Measurements from ENCODE around the gene QRFP. TPM values are rescaled to one million over a fixed set of nuclear protein-coding genes. Genes with fewer than 3 reads are reported as not detected.

Gene QRFP
- total and polyA plus RNA-seq, 2 of the 8 experiments (the other 6 are each of a cell fraction or from before 2014, with no cell fraction given), result not detected

- ChIA-PET POLR2A (ENCODE audit: partially characterized antibody) (no interaction called here), CTCF (ENCODE audit: partially characterized antibody) (interaction anchor here (0.6 to 3.7 kb wide), 11 partner anchors 14 to 1605 kb away, joined by 3 to 14 read pairs (median 3); no protein-coding TSS in a partner anchor)
- Histone ChIP-seq H2AK5ac (ENCODE audit: low read depth, low read length) (no peak overlapping the region), H4K91ac (replicated peaks; ENCODE audit: insufficient read length, low read length) (no peak overlapping the region), H3K23ac (ENCODE audit: insufficient read length) (no peak overlapping the region), H2BK5ac (ENCODE audit: low read depth, low read length) (no peak overlapping the region), H3K14ac (ENCODE audit: insufficient read length) (no peak overlapping the region), H2BK120ac (replicated peaks; ENCODE audit: low read depth, low read length) (no peak overlapping the region), H3K4me3 (ENCODE audit: extremely low read depth in 1 of 4, insufficient read depth in 2 of 4, low read depth in 3 of 4, low read length in 4 of 4) (no peak overlapping the region), H3K4me1 (replicated peaks in 1 of 4; ENCODE audit: control insufficient read depth in 3 of 4, insufficient read depth in 4 of 4, low read length in 3 of 4) (peaks cover 0 to 18% (median 8%) of the 10 kb centered on the region in 4 experiments; a peak in 6 of 7 replicates), H3K27ac (ENCODE audit: low read depth, low read length) (no peak overlapping the region), H4K5ac (ENCODE audit: insufficient read length, low read depth, low read length) (no peak overlapping the region), H3K79me2 (ENCODE audit: control insufficient read depth in 1 of 2, insufficient read depth in 2 of 2, low read length in 2 of 2) (no peaks in the 10 kb centered on the region), H3K27me3 (replicated peaks in 1 of 4; ENCODE audit: control insufficient read depth in 3 of 4, extremely low read depth in 1 of 4, insufficient read depth in 3 of 4, low read length in 3 of 4) (no peaks in the 10 kb centered on the region), H3K4ac (replicated peaks; ENCODE audit: insufficient read length, low read depth, low read length) (no peak overlapping the region), H2BK20ac (ENCODE audit: low read length) (no peak overlapping the region), H2AFZ (ENCODE audit: low read length) (no peak overlapping the region), H2BK15ac (ENCODE audit: low read length) (no peak overlapping the region), H3K56ac (replicated peaks; ENCODE audit: insufficient read length, low read depth, low read length) (no peak overlapping the region), H3K4me2 (ENCODE audit: insufficient read depth in 1 of 2, low read depth in 2 of 2, low read length in 2 of 2) (no peak overlapping the region), H3K23me2 (ENCODE audit: low read depth, low read length) (no peaks in the 10 kb centered on the region), H2BK12ac (ENCODE audit: low read depth, low read length) (no peak overlapping the region), H3K36me3 (ENCODE audit: control insufficient read depth in 2 of 4, insufficient read depth in 4 of 4, low read length in 3 of 4) (no peaks in the 10 kb centered on the region), H3K9ac (replicated peaks in 1 of 4; ENCODE audit: extremely low read depth in 1 of 4, low read depth in 3 of 4, low read length in 3 of 4) (no peak overlapping the region), H3K18ac (ENCODE audit: extremely low read depth, low read length) (peak overlapping the region; percentile 13), H4K20me1 (replicated peaks in 1 of 2; ENCODE audit: control insufficient read depth in 1 of 2, insufficient read depth in 2 of 2, low read length in 2 of 2) (no peaks in the 10 kb centered on the region), H3K79me1 (ENCODE audit: low read depth, low read length) (no peaks in the 10 kb centered on the region), H3K9me3 (ENCODE audit: insufficient read depth in 2 of 2, low read depth in 1 of 2, low read length in 1 of 2) (no peaks in the 10 kb centered on the region), H4K8ac (ENCODE audit: extremely low read depth, insufficient read depth, low read length) (no peak overlapping the region; the same call in 1 of the 2 replicates)
- DNase-seq (ENCODE audit: low read depth in 1 of 2, low spot score in 2 of 2) (no peak), FAIRE-seq (no peak)
- 77% methylated on average over 9 of the region's 14 CpGs; no CpG with 5 or more reads in 1 of the 2 experiments for WGBS, 2 experiments (ENCODE audit: extremely low coverage in 1 of 2, insufficient coverage in 1 of 2, insufficient read length in 1 of 2, insufficient replicate concordance in 2 of 2, low coverage in 1 of 2, low lambda C conversion rate in 2 of 2, missing lambda C conversion rate in 1 of 2)
- TF ChIP-seq CBX5 (IDR thresholded peaks at IDR 0.05; ENCODE audit: low read depth, low read length) (no peak), EGR1 (IDR thresholded peaks at IDR 0.05; ENCODE audit: borderline replicate concordance, low read depth, low read length) (no peak), NANOG (IDR thresholded peaks at IDR 0.05; ENCODE audit: insufficient read depth, low read depth, low read length, poor library complexity, severe bottlenecking) (no peak), ATF2 (IDR thresholded peaks at IDR 0.05; ENCODE audit: low read length) (no peak), MAFK (IDR thresholded peaks at IDR 0.05; ENCODE audit: low read depth, low read length) (no peak), POLR2A (IDR thresholded peaks at IDR 0.05; ENCODE audit: control extremely low read depth in 1 of 2, low read depth in 2 of 2, low read length in 2 of 2) (no peak)
- TF ChIP-seq, protein P1, sequence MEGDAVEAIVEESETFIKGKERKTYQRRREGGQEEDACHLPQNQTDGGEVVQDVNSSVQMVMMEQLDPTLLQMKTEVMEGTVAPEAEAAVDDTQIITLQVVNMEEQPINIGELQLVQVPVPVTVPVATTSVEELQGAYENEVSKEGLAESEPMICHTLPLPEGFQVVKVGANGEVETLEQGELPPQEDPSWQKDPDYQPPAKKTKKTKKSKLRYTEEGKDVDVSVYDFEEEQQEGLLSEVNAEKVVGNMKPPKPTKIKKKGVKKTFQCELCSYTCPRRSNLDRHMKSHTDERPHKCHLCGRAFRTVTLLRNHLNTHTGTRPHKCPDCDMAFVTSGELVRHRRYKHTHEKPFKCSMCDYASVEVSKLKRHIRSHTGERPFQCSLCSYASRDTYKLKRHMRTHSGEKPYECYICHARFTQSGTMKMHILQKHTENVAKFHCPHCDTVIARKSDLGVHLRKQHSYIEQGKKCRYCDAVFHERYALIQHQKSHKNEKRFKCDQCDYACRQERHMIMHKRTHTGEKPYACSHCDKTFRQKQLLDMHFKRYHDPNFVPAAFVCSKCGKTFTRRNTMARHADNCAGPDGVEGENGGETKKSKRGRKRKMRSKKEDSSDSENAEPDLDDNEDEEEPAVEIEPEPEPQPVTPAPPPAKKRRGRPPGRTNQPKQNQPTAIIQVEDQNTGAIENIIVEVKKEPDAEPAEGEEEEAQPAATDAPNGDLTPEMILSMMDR (IDR thresholded peaks at IDR 0.05; ENCODE audit: control extremely low read depth in 1 of 3, insufficient read depth in 1 of 3, low read depth in 1 of 3, low read length in 3 of 3), result no peak
These were observed 31.6 kb upstream of the QRFP start for GRCh38 chr9:130927995-130928900.

All from H1 (cell line).